UCSD-AML1 (cell line): ENCODE measurements around the gene JHY.

Source experiments
- DNase-seq: peaks from one replicate; lab custom pipeline; 2025; ENCODE audit not compliant: unreplicated experiment; lab: John Stamatoyannopoulos, UW

Gene JHY

DNA sequence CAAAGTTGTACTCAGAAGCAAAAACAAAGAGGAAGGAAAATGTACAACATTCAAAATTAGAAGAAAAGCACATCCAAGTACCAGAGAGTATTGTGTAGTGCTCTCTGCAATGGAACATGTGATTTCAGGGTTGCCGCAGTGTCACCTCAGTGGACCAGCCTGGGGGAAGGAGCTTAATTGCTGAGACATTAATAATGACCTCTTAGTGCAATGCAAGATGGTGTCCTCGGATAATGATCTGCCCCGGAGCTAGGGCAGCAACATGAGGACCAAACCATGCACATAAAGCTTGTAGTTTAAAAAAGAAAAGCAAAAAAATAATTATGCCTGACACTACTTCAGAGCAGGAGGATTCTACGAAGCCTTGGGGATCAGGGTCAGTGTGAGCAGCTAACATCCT is 11.3 kb upstream of the JHY start:
- DNase-seq = no peak

DNA sequence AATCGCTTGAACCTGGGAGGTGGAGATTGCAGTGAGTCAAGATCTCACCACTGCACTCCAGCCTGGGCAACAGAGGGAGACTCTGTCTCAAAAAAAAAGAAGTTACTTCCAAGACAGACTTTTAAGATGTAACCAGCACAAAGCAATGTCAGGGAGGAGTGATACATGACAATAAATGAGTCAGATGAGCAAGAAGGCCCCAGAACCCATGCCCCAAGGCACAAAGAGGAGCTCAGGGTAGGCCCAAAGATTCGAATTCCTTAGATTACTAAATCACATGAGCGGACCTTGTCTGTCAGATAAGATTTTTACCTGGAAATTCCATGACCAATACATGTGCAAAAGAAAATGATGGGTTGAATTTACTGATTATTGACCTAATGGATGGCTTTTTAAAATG is 10.5 kb upstream of the JHY start:
- no peak for DNase-seq

DNA sequence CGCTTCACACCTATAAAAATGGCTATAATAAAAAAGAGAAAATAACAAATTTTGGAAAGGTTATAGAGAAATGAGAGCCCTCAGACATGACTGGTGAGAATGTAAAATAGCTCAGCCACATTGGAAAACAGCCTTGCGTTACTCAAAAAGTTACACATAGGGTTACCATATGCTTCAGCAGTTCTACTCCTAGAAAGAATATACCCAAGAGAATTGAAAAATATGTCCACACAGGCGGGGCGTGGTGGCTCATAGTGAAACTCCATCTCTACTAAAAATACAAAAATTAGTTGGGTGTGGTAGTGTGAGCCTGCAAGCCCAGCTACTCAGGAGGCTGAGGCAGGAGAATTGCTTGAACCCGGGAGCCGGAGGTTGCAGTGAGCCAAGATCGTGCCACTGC is 7.6 kb upstream of the JHY start:
- DNase-seq = no peak

DNA sequence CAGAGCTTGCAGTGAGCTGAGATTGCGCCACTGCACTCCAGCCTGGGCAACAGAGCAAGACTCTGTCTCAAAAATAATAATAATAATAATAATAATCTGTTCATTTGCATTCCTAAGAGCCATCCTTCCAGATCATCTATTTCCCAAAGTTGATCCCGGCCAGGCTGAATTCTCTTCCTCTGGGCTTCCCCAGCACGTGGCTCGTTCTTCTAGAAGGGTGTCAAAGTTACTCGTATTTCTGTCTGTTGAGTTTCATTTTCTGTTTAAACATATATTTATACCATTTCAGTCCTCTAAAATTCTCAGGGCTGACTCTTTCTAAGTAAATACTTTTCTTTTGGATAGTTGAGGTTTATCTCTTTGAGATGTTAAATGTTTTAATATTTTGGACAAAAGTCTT is 4.8 kb upstream of the JHY start:
- no peak for DNase-seq

DNA sequence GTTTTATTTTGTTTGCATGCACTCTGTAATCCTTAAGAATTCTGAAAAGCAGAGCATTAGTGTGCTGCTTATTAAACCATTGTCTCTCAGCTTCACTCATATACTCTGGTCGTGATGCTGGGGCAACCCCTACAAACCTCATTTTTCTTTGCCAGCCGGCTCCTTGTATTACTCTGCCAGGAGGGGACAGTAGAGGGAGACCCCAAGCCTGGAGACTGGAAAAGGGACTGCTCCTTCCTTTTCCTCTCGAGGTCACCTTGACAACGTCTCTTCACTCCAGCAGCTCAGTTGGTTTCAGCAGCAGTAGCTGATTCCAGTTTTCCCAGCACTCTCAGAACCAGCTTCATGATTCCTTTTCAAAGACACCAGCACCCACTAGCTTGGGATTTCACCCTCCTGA is 2.8 kb upstream of the JHY start:
- no peak for DNase-seq

DNA sequence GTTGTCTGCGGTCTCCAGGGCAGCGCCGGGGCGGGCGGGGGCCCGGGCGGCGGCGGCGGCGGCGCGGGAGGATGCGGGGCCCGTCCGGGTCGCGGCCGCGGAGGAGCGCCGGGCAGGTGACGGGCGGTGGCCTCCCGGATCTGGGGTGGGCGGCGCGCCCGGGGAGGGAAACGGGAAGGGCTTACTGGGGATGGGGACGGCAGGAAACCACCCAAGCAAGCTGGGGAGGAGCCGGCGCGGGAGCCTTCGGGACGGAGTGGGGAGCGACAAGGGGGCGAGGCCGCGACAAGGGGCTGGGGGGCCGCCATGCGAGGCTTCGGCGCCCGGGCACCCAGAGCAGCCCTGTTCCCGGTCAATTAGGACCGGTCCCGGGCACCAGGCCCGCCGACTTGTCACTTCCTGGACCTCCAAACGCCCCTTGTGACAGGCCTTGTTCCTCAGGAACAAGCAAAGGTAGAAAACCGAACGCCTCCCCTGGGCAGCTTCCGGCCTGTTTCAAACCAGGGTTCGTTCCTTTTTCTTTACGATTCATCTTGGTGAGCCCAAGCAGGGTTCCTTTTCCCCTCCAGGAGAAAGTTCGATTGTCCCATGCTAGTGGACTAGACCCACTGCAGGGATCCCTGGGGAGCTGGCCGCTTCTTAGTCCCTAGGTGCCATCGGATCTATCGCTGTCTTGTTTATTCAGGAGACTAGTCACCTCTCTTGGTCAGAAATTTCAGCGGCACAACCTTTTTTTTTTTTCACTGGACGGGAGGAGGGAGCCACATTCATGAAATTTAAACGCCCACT is 492 bp downstream of the JHY start:
- DNase-seq = peak; percentile 39

DNA sequence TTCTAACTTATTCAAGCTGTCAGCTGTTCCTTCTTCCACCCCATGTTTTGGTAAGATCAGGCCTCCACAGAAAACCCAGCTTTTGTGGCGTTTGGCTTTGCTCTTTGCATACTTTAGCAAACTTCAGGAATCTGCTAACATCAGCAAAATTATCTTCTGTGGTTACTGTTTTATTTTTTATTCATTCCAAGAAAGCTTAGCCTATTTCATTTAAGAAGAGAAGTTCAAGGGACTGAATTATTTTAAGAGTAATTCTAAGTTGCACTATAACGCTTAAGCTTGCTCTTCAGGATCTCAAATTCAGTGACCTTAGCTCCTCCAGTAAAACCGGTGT is 1.1 kb downstream of the JHY start:
- DNase-seq = no peak

DNA sequence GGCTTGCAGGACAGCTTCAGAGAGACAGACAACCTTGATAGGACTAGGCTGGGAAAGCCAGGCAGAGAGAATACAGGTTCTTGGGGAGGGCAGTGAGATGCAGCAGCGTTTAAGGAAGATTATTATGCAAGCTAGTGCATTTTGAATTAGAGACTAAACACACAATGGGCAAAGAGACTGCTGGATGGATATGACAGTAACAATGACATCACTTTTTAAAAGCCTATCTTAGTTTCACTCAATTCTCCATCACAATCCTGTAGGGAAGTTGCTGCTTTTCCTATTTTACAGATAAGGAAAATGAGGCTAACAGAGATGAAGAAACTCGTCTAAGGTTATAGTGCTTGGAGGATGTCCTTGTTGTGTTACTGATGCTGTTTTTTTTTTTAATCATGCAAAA is 5.6 kb downstream of the JHY start:
- no peak for DNase-seq

DNA sequence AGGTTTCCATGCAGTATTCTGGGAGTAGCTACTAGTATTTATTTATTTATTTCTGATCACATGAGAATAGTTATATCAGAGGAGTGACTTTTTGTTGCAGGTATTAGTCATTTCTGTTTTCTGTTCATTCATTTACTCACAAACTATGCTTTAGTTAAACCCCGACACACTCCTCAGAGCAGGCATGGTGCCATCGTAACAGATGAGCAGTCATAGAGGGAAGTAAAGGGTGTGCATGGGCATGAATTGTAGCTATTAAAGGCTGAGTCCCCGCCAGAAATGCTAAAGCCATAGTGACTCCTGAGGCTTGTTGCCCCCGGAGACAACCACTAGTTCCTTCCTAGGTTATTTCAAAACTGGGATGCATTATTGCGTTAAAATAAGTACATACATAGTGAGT is 10.6 kb downstream of the JHY start:
- no peak for DNase-seq

DNA sequence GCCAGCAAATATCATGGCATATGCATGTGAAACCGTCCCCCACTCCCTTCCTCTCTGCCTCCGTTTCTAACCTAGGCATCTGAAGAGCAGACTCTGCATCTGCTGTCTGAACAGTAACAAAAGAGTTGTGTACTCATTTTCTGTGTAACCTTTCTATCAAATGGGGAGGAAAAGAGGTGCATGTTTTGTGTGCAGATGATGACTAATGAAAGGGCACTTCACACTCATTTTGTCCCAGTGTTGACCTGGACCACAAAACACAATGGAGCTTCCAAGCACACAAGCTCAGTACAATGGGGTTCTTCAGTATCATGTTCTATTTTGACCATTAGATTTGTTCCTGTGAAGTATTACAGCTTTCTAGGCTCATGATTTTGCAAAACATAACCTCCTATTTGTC is 13.0 kb downstream of the JHY start:
- DNase-seq = no peak

DNA sequence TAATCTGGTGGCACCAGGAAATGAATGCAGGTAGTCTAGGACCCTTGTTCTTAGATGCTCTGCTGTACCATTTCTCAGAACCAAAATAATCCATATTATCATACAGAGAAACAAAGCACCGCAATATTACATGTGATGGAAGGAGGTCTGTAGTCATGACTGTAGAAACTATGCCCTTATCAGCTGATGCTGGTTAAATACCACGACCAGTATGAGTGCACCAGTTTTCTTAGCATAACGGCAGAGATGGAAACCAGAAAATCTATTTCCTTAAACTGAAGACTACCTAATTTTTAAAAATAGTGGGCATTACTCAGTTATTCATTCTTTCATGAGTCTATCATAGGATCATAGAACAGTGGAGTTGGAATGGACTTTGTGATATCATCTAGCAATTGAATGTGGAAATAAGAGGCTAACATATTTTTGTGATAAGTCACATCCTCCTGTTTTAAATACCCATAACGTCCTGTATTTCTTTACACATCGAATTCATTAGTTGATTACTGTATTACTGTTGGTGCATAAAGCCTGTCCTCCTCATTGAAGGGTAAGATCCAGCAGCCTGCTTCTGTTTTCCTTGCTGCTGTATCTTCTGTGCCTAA is 15.1 kb downstream of the JHY start:
- DNase-seq = no peak

DNA sequence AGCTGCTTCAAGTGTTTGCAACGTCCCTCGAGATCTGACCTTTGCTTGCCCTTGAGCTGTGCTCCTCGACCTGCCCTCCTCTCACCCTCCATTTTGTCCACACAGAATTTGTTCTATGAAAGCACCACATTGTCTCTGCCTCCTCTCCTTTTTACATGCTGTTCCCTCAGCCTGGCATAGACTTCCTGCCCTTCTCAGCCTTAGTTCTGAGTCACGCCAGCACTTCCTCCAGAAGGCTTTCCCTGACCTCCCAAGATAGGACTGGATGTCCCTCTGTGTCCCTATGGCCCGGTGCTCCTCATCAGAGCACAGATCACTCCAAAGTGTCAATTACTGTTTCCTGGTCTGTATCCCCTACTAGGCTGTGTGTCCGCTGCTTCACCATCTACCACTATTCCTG is 16.2 kb downstream of the JHY start:
- no peak for DNase-seq

DNA sequence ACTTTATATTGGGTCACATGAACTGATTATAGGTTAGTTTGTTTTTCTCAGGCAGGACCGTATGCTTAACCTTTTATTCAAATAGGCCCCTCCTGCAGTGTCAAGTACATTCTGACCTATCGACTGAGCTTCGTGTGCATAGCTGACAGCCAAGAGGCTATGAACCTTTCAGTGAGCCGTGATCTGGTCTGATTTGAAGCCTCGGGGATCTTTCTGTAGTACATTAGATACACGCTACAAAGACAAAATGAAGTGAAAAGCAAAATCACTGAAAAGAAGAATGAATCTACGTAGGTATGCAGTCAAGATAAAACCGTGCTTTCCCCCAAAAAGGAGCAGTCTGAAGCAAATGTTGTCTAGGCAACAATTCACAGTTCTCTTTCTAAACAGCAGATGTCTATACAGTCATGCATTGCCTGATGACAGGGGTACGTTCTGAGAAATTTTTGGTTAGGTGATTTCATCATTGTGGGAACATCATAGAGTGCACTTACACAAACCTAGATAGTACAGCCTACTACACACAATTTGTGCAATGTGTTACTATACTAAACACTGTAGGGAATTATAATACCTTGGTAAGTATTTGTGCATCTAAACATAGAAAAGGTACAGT is 18.1 kb downstream of the JHY start:
- DNase-seq = no peak

DNA sequence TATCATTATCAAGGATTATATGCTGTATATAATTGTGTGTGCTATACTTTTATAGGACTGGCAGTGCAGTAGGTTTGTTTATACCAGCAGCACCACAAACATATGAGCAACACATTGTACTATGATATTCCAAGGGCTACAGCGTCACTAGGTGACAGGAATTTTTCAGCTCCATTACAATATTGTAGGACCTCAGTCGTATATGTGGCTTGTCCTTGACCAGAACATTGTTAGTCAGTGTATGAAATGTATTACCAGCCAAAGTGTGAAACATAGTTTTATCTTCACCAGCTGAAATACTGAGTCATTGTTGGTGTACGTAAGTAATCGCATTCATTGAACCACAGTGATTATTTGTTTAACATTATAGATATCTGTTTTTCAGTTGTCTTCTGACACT is 20.4 kb downstream of the JHY start:
- no peak for DNase-seq

DNA sequence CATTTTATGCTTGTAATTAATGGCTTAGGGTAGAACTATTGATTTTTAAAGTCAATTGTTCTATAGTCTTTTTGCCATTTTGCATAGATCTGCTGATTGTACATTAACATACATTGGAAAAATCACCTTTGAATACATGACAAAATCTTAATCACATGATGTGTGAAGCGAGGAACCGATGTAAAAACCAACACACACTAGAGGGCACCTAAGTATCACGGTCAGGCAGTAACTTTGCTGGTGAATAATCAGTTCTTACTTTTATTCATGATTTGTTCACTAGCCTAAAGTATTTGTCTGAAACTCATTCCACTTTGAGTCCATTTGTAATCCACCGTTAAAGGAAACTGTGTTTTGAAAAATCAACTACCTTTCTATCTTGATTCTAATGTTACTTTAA is 28.2 kb downstream of the JHY start:
- DNase-seq = no peak

DNA sequence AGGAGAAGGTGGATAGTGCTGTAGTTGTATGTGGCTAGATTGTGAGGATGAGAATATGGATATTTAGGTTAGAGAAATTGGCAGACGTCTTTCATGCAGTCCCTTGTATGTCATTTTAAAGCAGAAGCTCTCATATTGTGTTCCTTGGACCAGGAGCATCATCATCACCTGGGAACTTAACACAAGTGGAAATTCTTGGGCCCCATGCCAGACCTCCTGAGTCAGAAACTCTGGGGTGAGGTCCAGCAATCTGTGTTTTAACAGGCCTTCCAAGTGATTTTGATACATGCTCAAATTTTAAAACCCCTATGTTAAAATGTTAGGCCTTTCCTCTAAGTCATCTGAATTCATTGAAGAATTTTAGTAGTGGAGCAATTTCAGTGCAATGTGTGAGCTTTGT is 34.8 kb downstream of the JHY start:
- no peak for DNase-seq

DNA sequence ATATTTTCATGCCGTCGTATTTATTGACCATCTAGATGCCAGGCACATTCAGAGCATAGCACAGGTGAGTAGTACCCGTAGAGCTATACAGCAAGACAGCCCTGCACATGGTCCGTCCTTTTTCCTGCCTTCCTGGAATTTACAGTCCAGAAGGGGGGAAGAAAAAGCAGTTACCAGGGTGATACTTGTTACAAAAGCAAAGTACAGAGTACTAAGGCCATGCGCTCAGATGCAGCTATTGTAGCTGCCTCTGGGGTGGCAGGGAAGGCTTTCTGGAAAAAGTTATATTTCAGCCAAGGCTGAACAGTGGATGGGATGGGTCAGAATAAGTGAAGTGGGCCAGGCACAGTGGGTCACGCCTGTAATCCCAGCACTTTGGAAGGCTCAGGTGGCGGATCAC is 36.2 kb downstream of the JHY start:
- no peak for DNase-seq

DNA sequence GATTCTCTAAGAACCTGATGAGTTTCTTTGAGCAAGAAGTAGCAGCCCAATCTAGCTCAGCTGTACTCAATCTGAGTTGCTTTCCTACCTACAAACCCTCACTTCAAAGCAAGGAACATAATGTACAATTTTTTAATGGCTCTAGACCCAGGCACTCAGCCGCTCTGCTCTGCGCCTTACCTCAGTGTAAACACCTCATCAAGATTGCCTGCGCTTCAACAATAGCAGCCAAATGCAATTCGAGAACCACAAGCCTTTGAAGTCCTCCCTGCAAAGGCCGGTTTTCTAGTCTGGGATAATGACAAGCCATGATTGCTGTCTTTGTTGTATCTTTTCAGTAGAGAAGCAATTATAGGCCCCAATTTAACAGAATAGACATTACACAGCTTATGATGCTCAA is 38.0 kb downstream of the JHY start:
- no peak for DNase-seq

DNA sequence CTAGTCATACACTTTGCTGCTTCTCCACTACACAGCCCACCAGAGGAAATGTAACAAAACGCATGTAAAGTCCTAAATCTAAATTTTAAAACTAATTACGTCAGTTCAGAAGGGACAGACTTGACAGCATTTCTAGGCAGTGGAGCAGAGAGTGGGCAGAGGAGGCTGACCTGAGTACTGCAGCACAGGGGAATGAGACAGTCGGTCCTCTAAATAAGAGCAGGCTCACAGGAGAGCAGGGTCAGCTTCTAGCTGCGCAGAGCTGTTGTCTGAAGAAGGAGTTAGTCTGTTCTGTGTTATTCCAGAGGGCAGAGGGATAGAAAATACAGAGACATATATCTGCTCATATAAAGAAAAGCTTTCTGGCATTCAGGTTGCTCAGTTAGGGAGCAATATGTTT is 40.3 kb downstream of the JHY start:
- no peak for DNase-seq

DNA sequence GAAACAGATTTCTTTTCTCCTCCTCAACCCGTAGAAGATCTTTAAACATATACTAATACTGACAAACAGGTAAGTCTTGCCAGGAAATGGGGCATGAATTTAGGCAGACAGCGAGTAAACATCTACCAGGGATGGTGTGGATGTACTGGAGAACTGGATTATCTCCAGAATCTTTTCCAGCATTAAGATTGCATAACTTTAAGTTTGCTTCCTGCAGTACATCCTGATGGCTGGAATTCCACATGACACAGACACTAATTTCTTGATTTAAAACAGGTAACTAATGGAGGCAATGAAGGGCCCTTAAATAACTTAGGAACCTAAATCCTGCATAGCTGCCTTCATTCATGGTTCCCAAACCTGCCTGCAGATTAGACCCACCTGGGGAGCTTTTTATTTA is 40.7 kb downstream of the JHY start:
- DNase-seq = no peak

DNA sequence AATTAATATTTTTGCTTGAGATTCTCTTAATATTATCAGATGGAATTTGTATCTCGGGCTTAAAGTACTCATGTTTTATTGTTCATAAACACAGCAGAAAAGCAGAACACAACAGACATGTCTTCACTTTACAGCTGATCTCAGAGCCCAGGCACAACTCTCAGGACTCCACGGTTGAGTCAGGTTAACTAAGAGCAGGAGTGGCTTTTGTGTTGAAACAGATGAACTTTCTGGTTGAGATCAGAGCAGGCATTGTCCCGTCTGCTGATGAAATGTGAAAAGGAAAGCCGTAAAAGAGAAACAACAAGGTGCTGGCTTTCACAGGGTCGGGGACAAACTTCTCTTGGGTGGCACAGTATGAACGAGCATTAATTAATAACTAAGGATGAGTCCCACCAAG is 49.0 kb downstream of the JHY start:
- DNase-seq = no peak

DNA sequence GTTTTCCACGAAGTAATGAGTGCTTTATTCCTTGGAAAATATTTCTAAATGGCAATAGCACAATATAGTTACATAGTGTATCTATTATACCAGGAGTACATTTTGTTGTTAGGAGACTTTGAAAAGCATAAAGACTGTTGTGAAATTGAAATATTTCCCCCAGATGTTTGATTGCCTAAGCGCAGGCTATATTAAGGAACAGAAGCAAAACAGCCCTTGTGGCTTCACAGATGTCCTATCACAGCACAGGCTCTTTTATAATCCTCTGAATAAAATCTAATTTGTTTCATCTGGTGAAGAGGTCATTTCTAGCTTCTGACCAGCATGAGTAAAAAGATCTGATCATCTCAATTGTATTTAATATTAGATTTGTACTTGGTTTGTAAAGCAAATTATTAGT is 50.9 kb downstream of the JHY start:
- no peak for DNase-seq

DNA sequence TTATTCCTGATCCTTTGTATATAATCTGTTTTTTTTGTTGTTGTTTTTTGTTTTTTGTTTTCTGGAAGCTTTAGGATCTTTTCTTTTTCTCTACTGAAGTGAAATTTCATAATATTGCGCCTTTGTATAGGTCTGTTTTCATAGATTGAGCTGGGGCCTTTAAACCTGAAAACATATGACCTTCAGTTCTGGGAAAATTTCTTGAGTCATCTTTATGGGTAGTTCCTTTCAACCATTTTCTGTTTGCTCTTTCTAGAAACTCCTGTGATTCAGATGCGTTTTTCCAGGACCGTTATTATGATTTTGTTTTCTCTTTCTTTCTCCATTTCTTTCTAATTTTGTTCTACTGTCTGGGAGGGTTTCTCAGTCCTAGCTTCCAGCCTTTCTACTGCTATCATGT is 55.4 kb downstream of the JHY start:
- DNase-seq = no peak
